Muscle of arm (tissue), 12 donors: ENCODE measurements around the gene GGNBP2. TPM values are rescaled to one million over a fixed set of nuclear protein-coding genes. Genes with fewer than 3 reads are reported as not detected.
"Not testable (repeated sequence)": the region's sequence is repeated elsewhere in the genome, so short reads cannot be mapped to it uniquely, and the experiment has no call there.

Experiments used
- DNase-seq: peaks from one replicate; pipeline ENCODE4 v3.0.0-alpha.2; 2013
- polyA plus RNA-seq, 12 donors: library from polyadenylated mRNA; unstranded; fragments of 120-200 nt; gene quantifications; one replicate each; pipeline ENCODE4 v1.2.1, GENCODE V29; 2013; ENCODE audit not compliant: insufficient read length in 12 of 12

GGNBP2 gene
- polyA plus RNA-seq, 12 donors = 47.7 to 91.0 (median 64.3) TPM; not detected in 1

DNA sequence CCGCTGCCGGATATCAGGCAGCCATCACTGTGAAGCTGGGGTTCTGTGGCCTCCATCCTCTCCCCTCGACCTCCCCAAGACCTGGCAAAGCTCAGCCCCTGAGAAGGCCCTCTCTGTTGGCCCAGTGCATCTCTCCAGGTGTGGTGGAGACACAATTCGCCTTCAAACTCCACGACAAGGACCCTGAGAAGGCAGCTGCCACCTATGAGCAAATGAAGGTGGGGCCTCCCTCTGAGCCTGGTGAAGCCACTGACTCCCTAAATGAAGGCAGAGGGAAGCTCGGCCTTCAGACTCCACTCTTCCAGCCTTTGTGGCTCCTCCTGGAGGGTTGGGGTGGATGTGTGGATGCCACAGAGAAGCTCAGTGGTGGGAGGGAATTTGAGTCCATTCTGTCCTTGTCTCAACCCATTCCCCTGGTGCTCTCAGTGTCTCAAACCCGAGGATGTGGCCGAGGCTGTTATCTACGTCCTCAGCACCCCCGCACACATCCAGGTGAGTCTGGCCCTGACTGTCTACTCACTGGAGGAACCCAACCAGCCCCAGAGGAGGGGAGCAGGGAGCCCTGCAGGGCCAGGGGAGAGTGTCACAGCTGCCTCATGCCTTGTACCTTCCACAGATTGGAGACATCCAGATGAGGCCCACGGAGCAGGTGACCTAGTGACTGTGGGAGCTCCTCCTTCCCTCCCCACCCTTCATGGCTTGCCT is 55.0 kb downstream of the GGNBP2 start:
- DNase-seq = no peak

DNA sequence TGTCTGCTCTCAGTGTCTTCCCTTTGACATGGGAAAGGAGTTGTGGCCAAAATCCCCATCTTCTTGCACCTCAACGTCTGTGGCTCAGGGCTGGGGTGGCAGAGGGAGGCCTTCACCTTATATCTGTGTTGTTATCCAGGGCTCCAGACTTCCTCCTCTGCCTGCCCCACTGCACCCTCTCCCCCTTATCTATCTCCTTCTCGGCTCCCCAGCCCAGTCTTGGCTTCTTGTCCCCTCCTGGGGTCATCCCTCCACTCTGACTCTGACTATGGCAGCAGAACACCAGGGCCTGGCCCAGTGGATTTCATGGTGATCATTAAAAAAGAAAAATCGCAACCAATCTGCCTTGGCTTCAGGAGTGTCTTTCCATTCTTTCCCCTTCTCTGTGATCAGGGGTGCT is 55.7 kb downstream of the GGNBP2 start:
- no peak for DNase-seq

DNA sequence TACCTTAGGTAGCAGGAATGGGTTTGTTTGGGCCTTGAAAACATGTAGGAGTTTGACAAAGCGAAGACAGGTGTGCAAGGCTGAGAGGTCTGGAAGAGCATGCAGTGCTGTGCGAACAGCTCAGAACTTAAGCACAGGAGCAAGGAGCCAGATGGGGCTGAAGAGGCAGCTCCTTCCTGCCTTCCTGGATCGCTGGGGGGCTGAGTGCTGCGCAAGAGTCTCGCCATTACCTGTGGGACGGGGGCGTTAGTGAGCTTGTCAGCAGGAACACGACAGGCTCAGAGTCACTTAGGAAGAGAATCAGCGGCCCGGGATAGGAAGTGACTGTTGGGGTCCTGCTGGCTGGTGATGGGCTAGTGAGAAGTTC is 56.2 kb downstream of the GGNBP2 start:
- no peak for DNase-seq

DNA sequence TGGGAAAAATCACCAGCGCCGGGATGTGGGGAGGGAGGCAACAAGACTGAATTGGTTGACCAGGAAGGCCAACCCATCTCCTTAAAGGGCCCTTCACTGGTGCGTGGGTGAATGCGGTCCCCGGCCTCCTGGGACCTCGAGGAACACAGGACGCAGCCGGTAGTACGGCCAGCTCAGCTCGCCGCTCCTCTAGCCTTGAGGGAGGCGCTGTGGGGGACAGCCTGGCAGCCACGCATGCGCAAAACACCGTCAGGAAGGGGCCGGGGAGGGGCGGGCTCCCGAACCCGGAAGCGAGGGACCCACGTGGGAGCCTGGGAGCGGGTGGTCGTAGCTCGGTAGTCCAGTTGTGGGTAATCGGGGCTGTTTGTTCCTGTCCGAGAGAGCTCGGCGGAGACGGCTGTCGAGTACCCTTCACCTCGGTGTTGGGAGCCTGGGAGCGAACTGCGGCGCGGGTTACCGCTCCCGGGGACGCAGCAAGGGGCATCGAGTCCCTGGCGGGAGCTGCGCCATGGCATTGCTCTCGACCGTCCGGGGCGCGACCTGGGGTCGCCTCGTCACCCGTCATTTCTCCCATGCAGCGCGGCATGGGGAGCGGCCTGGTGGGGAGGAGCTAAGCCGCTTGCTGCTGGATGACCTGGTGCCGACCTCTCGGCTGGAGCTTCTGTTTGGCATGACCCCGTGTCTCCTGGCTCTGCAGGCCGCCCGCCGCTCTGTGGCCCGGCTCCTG is 56.7 kb downstream of the GGNBP2 start, which contains the start of gene MRM1:
Gene MRM1 (plus strand): TSS at position 281 of the 727 bp plus-strand sequence. CDS start 228 bp downstream, at position 509.
- DNase-seq = peak; percentile 91

DNA sequence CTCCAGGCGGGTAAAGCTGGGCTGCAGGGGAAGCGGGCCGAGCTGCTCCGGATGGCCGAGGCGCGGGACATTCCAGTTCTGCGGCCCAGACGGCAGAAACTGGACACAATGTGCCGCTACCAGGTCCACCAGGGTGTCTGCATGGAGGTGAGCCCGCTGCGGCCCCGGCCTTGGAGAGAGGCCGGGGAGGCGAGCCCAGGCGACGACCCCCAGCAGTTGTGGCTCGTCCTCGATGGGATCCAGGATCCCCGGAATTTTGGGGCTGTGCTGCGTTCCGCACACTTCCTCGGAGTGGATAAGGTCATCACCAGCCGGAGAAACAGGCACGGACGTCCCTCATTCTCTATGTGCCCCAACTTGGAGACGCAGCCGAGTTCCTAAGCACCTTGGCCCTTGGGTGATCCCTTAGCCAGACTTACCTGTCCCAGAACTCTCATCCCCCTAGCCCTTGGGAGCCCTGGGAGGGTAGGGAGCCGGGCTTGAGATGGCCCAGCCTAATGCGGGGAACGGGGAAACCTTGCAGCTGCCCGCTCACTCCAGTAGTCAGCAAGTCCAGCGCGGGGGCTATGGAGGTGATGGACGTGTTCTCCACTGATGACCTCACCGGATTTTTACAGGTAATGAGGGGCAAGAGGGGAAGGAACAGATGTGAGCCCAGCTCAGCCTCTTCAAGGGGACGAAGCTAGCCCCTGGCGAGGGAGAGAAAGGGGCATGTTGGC is 57.5 kb downstream of the GGNBP2 start:
- DNase-seq = no peak

DNA sequence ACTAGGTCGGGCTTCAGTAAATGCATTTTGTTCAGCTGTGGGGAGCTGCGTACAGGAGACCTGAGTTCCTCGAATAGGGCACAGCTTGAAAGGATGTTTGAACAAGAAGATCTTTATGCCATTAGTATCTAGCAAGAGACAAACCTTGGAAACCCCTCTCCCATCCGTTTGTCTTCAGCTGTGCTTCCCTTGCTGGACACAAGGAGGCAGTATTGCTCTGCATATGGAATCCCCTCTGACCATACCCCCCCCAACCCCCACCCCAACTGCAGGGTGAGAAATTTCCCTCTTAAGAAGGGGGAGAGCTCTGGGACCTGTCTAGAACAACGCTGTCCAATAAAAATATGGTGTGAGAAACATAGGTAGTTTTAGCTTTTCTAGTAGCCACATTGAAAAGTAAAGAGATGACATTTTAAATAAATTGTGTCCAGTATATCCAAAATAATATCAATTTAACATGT is 58.2 kb downstream of the GGNBP2 start:
- no peak for DNase-seq

DNA sequence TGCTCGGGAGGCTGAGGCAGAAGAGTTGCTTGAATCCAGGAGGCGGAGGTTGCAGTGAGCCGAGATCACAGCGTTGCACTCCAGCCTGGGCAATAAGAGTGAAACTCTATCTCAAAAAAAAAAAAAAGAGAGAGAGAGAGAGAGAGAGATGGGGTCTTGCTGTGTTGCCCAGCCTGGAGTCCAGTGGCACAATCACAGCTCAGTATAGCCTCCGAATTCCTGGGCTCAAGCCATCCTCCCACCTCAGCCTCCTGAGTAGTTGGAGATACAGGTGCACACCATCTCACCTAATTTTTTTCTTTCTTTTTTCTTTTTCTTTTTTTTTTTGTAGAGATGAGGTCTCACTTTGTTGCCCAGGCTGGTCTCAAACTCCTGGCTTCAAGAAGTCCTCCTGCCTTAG is 60.3 kb downstream of the GGNBP2 start:
- not testable (repeated sequence) for DNase-seq

DNA sequence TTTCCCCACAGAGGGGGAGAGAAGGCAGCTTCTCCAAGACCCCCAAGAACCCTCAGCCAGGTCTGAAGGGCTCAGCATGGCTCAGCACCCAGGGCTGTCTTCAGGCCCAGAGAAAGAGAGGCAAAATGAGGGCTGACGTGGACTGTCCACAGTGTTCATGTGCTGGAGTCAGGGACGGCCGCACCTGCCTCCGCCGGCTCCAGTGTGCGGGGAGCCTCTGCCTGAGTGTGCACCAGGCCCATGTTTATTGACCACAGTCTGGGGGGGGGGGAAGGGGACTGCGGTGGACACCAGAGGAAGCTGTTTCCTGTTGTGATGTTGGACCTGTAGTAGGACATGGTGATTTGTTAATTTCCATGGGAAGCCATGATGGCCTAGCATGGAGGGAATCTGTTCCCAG is 63.6 kb downstream of the GGNBP2 start:
- DNase-seq = no peak

DNA sequence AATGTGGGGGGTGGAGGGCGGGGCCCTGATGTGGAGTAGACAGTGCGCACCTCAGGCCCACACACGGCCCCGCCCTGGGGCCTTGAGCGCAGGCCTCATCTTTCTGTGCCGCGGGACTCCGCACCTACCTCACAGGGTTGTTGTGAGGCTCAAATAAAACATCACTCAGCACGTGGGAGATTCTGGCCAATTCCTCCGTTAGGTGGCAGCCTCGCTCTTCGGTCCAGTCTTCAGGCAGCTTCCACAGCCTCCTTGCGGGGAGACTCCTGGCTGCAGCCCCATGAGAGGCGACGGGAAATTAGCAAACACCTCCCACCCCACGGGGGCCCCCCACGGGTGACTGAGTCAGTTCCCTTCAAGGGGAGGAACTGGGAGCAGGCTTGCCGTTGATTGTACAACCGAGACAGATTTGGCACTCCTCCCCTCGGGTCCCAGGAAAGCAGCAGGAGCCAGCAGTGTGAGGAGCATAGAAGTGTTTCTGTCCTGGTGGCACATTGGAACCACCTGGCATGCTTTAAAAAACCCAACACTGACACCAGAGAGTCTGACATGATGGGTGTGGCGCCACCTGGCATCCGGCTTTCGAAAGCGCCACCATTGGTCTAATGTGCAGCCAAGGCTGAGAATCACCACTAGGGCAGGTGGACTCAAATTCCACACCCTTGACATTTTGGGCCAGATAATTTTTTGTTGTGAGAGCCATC is 64.2 kb downstream of the GGNBP2 start:
- DNase-seq = peak; percentile 44

DNA sequence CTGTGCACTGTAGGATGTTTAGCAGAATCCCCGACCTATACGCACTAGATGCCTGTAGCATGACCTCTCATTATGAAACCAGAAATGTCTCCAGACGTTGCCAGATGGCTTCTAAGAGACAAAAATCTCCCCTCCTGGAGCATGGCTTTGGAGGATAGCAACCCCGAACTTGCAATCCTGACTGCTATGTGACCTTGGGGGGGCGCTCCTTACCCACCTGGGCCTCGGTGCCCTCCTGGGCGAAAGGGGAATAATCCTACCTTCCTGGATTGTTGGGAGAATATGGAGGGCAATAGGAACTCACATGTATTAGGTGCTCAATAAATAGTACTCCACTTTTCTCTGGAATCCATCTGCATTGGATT is 64.8 kb downstream of the GGNBP2 start:
- DNase-seq = no peak

DNA sequence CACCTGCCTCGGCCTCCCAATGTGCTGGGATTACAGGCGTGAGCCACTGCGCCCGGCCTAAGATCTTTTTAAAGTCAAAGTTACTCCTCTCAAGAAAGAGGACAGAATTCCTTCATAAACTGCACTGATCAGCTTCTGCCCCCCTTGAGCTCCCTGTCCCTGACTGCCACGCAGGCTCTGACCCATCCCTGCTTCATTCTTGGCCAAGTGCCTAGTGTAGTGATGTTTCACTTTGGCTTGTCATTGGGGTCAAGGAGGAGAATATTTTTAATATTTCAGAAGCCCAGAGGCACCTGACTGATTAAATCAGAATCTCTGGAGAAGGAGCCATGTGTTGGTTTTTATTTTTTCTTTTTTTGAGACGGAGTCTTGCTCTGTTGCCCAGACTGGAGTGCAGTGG is 65.8 kb downstream of the GGNBP2 start:
- DNase-seq = no peak

DNA sequence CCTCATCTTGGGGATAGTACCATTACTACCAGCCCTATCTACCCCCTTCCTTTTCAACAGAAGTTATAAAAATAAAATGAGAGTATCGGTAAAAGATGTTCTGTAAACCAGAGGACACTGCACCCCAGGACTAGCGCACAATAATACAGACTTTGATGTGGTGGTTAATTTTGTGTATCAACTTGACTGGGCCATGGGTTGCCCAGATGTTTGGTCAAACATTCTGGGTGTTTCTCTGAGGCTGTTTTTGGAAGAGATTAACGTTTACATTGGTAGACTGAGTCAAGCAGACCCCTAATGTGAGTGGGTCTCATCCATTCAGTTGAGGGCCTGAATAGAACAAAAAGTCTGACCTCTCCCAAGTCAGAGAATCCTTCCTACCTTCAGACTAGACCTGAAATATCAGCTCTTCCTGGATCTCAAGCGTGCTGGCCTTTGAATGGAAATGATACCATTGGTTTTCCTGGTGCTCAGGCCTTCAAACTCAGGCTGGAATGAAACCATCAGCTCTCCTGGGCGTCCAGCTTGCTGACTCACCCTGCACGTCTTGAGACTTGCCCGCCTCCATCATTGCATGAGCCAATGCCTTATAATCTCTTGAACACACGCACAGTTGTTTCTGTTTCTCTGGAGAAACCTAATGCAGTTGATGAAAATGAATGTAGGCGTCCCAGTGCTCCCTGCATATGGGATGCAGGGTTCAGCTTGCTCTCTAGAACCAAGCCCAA is 66.8 kb downstream of the GGNBP2 start:
- DNase-seq = no peak

DNA sequence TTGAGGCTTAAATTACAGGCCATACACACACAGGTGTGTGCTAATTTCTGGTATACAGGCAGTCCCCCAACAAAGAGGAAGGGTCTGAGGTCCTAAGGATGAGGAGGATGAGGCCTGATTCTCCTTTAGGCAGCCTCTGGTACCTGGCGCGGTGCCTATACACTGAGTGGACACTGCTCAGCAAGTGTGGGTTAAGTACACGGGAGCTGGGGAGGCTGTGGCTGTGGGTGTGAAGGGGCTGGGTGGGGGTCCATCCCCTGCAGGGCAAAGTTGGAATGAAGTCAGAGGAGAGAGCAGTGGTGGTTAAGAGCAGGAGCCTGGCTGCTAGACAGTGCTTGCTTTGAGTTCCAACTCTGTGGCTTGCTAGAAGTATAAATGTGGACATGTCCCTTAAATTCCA is 67.6 kb downstream of the GGNBP2 start:
- no peak for DNase-seq

DNA sequence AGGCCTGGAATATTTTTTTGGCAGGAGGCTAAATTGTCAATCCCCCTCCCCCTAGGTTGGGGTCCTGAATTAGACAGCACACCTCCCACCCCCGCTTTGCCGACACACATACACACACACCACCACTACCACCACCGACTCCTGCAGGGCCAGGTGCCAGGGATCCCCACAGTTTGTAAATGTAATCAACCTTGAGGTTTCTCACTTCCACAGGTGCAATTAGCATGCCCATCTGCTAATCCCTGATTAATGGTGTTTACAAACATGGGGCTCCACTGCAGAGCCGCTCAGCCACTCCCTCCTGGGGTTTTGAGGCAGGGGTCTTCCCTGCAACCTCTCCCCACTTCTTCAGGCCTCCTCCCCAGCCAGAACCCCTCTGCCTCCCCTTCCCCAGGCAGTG is 68.4 kb downstream of the GGNBP2 start:
- no peak for DNase-seq

DNA sequence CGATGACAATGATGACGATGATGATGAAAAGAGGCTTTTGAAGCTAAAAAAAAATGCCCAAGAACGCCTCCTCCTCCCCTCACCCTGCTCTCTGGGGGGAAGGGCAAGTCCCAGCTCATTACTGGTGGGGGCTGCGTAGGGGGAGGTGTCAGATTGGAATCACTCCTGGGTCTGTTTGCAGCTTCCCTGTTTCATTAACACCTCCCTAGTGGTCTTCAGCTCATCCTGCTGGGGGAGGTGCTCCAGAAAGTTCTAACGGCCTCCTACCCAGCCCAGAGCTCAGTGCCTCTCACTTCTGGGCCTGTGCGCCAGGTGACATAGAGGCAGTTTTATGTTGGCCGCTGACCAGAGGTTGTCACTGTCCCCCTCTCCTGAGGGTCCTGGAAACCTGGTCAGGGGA is 69.4 kb downstream of the GGNBP2 start:
- DNase-seq = no peak

DNA sequence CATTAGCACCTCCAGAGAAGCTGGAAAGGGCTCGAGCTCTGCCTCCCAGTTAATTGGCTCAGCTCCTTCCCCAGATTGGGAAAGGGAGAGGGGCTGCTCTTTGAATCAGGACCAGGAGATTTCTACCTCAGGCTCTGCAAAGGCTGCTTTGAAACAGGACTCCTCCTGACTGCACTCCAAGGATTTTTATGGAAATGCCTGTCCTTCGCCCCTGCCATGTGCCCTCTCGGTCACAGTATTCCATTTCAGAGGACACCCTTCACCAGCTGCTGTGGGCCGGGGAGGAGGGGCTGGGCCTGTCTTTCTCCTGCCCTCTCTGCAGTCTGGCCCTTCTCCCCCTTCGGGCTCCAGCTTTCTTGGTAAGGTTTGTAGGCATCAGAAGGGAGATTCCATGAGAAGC is 70.2 kb downstream of the GGNBP2 start:
- no peak for DNase-seq

DNA sequence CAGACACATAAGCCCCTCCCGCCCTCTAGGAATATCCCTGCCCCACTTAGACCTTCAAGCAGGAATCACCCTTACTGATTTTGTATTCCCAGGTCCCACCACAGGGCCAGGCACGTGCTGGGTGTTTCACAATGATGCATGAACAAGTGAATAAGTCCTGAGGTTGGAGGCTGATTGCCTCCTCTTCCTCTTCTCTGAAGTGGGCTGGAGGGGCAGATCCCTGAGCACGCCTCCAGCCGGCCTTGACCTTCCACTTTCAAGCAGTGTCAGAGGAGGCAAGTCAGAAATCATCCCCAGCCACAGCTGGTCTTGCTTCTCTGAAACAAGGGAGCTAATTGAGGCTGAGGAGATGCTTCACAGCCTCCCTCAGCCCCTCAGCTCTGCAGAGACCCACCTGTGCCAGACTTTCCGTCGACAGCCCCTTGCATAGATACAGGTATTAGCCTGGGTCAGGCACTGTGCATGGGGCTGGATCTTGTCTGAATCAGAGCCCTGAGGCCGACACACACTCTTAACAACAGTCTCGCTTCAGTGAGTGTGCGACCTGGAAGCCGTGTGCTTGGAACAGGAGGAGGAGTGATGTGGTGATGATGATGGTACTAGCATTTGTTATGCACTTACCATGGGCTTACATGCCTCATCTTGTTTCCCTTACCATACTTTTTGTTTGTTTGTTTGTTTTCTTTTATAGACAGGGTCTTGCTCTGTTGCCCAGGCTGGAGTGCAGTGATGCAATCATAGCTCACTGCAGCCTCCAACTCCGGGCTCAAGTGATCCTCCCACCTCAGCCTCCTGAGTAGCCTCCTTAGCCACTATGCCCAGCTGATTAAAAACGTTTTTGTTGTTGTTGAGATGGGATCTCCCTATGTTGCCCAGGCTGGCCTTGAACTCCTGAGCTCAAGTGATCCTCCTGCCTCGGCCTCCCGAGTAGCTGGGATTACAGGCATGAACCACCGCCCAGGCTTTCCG is 71.6 kb downstream of the GGNBP2 start:
- DNase-seq = no peak

DNA sequence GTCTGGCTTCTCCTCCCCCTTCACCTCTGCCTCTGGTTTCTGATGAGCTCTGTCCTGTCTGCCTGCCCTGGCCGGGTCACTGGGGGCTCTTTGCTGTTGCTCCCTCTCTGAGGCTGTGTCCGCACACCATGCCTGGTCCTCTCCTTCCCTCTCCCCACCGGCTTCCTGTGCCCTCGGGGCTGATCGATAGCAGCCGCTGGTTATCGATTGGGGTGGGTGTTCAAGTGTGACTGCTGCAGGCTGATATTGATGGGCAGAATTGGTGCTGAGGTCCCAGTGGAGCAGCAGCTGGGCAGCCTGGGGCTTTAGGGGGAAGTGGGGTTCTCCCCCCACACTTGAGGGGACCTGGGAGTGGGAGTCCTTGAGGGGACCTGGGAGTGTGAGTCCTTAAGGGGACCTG is 73.1 kb downstream of the GGNBP2 start:
- no peak for DNase-seq

DNA sequence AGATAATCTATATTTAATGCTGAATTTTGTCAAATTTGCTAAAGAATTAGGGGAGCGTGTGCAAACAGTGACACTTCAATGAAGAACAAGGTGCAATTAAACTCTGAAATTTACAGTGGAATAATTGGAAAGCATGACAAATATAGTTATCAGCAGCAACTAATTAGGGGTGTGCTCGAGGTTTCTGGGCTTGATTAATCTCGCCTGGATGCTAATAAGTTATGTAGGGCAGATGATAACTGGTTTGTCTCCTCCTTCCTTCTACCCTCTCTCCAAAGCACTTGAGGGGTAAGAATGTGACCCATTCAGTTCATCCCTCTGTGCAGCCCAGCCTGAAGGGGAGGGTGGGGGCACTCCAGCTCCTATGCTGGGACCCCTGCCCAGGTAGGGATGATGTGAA is 78.6 kb downstream of the GGNBP2 start:
- no peak for DNase-seq

DNA sequence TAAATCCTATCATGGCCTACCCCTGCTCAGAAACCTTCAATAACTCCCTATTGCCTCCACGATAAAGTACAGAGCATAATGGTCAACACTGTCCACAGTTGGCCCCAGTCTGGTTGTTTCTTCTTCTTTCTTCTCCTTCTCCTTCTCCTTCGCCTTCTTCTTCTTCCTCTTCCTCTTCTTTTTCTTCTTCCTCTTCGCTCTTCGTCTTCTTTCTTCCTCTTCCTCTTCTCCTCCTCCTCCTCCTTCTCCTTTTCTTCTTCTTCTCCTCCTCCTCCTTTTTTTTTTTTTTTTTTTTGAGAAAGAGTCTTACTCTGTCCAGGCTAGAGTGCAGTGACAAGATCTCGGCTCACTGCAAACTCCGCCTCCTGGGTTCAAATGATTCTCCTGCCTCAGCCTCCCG is 80.5 kb downstream of the GGNBP2 start:
- DNase-seq = no peak
